ENCODE results near the gene DEPDC1B. TPM values are rescaled to one million over a fixed set of nuclear protein-coding genes. Genes with fewer than 3 reads are reported as not detected.

Gene DEPDC1B
- polyA plus RNA-seq, 1 donor from 2014 or later = 7.1 TPM

DNA sequence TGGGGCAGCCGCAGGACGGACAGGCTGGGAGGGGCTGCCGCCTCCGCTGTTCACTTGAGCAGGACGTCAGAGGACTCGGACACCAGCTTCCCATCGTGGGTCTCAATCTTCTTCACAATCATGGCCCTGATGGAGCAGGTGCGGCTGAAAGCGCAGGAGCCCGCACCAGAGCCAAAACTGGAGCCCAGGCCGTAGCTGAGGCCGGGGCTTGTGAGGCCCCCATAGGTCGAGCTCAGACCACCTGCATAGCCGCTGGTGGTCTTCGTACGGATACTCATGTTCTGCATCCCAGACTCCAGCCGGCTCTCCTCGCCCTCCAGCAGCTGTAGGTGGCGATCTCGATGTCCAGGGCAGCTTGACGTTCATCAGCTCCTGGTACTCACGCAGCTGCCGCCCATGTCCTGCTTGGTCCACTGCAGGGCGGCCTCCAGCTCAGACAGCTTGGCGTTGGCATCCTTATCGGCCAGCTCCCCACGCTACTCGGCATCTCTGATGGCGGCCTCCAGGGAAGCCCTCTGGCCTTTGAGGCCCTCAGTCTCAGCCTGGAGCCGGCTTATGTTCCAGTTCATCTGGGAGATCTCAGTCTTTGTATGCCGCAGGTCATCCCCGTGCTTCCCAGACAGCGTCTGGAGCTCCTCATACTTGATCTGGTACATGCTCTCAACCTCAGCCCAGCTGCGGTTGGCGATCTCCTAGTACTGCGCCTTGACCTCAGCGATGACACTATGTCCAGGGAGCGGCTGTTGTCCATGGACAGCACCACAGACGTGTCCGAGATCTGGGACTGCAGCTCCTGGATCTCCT is 43.7 kb upstream of the DEPDC1B start:
- H3K4me3 ChIP-seq (ENCODE audit: low read length) = no peak overlapping the region
- H3F3A ChIP-seq (ENCODE audit: insufficient read depth, low read length, poor library complexity, severe bottlenecking) = no peaks in the 10 kb centered on the region
- H3K27ac ChIP-seq (ENCODE audit: low read length) = no peak overlapping the region
- no peaks in the 10 kb centered on the region for H3K9me2 ChIP-seq (ENCODE audit: insufficient read depth, low read length)
- H2AFZ ChIP-seq (ENCODE audit: low read depth, low read length) = no peak overlapping the region
- no peak overlapping the region for H3K9ac ChIP-seq (ENCODE audit: low read length)
- no peak overlapping the region for H3K4me2 ChIP-seq (ENCODE audit: low read length)
- H3K79me2 ChIP-seq (replicated peaks; ENCODE audit: insufficient read depth, low read length) = no peaks in the 10 kb centered on the region
- H3K9me3 ChIP-seq (ENCODE audit: low read length) = no peaks in the 10 kb centered on the region
- TF ChIP-seq RAD21 (conservative IDR thresholded peaks at IDR 0.05) (no peak), REST (IDR thresholded peaks at IDR 0.05; ENCODE audit: borderline replicate concordance) (no peak), SMC3 (conservative IDR thresholded peaks at IDR 0.05; ENCODE audit: poor library complexity) (no peak), POLR2AphosphoS5 (IDR thresholded peaks at IDR 0.05) (no peak), EZH2 (IDR thresholded peaks at IDR 0.05; ENCODE audit: borderline replicate concordance, insufficient read depth, low read length, poor library complexity, severe bottlenecking) (no peak), MXI1 (conservative IDR thresholded peaks at IDR 0.05; ENCODE audit: poor library complexity, severe bottlenecking) (no peak), TAF1 (IDR thresholded peaks at IDR 0.05; ENCODE audit: low read depth) (no peak)
- TF ChIP-seq, protein P1, sequence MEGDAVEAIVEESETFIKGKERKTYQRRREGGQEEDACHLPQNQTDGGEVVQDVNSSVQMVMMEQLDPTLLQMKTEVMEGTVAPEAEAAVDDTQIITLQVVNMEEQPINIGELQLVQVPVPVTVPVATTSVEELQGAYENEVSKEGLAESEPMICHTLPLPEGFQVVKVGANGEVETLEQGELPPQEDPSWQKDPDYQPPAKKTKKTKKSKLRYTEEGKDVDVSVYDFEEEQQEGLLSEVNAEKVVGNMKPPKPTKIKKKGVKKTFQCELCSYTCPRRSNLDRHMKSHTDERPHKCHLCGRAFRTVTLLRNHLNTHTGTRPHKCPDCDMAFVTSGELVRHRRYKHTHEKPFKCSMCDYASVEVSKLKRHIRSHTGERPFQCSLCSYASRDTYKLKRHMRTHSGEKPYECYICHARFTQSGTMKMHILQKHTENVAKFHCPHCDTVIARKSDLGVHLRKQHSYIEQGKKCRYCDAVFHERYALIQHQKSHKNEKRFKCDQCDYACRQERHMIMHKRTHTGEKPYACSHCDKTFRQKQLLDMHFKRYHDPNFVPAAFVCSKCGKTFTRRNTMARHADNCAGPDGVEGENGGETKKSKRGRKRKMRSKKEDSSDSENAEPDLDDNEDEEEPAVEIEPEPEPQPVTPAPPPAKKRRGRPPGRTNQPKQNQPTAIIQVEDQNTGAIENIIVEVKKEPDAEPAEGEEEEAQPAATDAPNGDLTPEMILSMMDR (IDR thresholded peaks at IDR 0.05; ENCODE audit: poor library complexity, severe bottlenecking) = no peak
- no peaks in the 10 kb centered on the region for H4K20me1 ChIP-seq (ENCODE audit: insufficient read depth)
- H3K27me3 ChIP-seq (ENCODE audit: insufficient read depth, low read depth, low read length) = no peaks in the 10 kb centered on the region
- H3K36me3 ChIP-seq (ENCODE audit: insufficient read depth, low read length) = no peaks in the 10 kb centered on the region

- Histone ChIP-seq H4K20me1 (ENCODE audit: insufficient read depth) (no peaks in the 10 kb centered on the region), H3K79me2 (replicated peaks; ENCODE audit: insufficient read depth, low read length) (no peaks in the 10 kb centered on the region), H3K9me2 (ENCODE audit: insufficient read depth, low read length) (no peaks in the 10 kb centered on the region), H3K27ac (ENCODE audit: low read length) (no peak overlapping the region), H3K36me3 (ENCODE audit: insufficient read depth, low read length) (no peaks in the 10 kb centered on the region), H3K27me3 (ENCODE audit: insufficient read depth, low read depth, low read length) (no peaks in the 10 kb centered on the region), H3F3A (ENCODE audit: insufficient read depth, low read length, poor library complexity, severe bottlenecking) (no peaks in the 10 kb centered on the region), H3K9me3 (ENCODE audit: low read length) (no peaks in the 10 kb centered on the region), H3K4me2 (ENCODE audit: low read length) (no peak overlapping the region), H2AFZ (ENCODE audit: low read depth, low read length) (no peak overlapping the region), H3K9ac (ENCODE audit: low read length) (no peak overlapping the region), H3K4me3 (ENCODE audit: low read length) (no peak overlapping the region)
- TF ChIP-seq TAF1 (IDR thresholded peaks at IDR 0.05; ENCODE audit: low read depth) (no peak), EP300 (conservative IDR thresholded peaks at IDR 0.05; ENCODE audit: poor library complexity, severe bottlenecking) (no peak), EZH2 (IDR thresholded peaks at IDR 0.05; ENCODE audit: borderline replicate concordance, insufficient read depth, low read length, poor library complexity, severe bottlenecking) (no peak), RAD21 (conservative IDR thresholded peaks at IDR 0.05) (no peak), POLR2AphosphoS5 (IDR thresholded peaks at IDR 0.05) (no peak), SMC3 (conservative IDR thresholded peaks at IDR 0.05; ENCODE audit: poor library complexity) (no peak), REST (IDR thresholded peaks at IDR 0.05; ENCODE audit: borderline replicate concordance) (no peak), MXI1 (conservative IDR thresholded peaks at IDR 0.05; ENCODE audit: poor library complexity, severe bottlenecking) (no peak)
- TF ChIP-seq, protein P1 (IDR thresholded peaks at IDR 0.05; ENCODE audit: poor library complexity, severe bottlenecking) = no peak
Measured at GRCh38 chr5:60740322-60740721, 40.4 kb upstream of the DEPDC1B start.

Measured in neural cell (in vitro differentiated cells).